OCI-LY3 (cell line): ENCODE data around the gene WNT9A.
"Not testable (repeated sequence)": the region's sequence is repeated elsewhere in the genome, so short reads cannot be mapped to it uniquely, and the experiment has no call there.

Source experiments
- H2AFZ ChIP-seq: fragments of 200-600, 300-600 bp; shearing (Covaris generic); 2 replicates; pipeline ENCODE4 v1.6.0; 2014; ENCODE audit warnings: antibody characterized with exemption, low read depth, low read length
- H3K27ac ChIP-seq: fragments of 200-600, 300-600 bp; sonication (generic); 2 replicates; pipeline ENCODE4 v1.5.1; 2014; ENCODE audit warnings: mild to moderate bottlenecking, low read length, moderate library complexity, mixed read lengths
- H3K27me3 ChIP-seq: fragments of 200-600, 300-600 bp; sonication (generic); 2 replicates; pipeline ENCODE4 v1.6.1; 2014; ENCODE audit warnings: low read depth, low read length, mixed read lengths
- H3K36me3 ChIP-seq: fragments of 200-600, 300-600 bp; sonication (generic); replicated peaks from 2 replicates; pipeline ENCODE3; 2014; ENCODE audit warnings: low read depth, low read length, mixed read lengths
- H3K4me1 ChIP-seq: fragments of 300-600, 200-600 bp; sonication (generic); 2 replicates; pipeline ENCODE4 v1.6.1; 2014; ENCODE audit warnings: low read length, mixed read lengths
- H3K4me2 ChIP-seq: fragments of 200-600, 300-600 bp; sonication (generic); 2 replicates; pipeline ENCODE4 v1.6.1; 2014; ENCODE audit warnings: low read length, mixed read lengths
- H3K4me3 ChIP-seq: fragments of 300-600, 200-600 bp; sonication (generic); 2 replicates; pipeline ENCODE4 v1.5.1; 2014; ENCODE audit warnings: antibody characterized with exemption, mild to moderate bottlenecking, low read length, moderate library complexity
- H3K79me2 ChIP-seq: fragments of 300-600, 200-600 bp; shearing (Covaris generic); 2 replicates; pipeline ENCODE4 v1.6.1; 2014; ENCODE audit warnings: mild to moderate bottlenecking, low read length, mixed read lengths
- H3K9ac ChIP-seq: fragments of 300-600, 200-600 bp; shearing (Covaris generic); 2 replicates; pipeline ENCODE4 v1.6.0; 2014; ENCODE audit warnings: mild to moderate bottlenecking, low read length, moderate library complexity
- H3K9me3 ChIP-seq: fragments of 200-600, 300-600 bp; shearing (Covaris generic); 2 replicates; pipeline ENCODE4 v1.6.1; 2014; ENCODE audit warnings: low read length, mixed read lengths; ENCODE audit not compliant: insufficient read depth
- H4K20me1 ChIP-seq: fragments of 200-600, 300-600 bp; sonication (generic); 2 replicates; pipeline ENCODE4 v1.6.1; 2016; ENCODE audit warnings: low read length, mixed read lengths; ENCODE audit not compliant: insufficient read depth
- EZH2phosphoT487 ChIP-seq: fragments of 200-600 bp; shearing (Covaris generic); IDR thresholded peaks from 2 replicates; pipeline ENCODE4 v1.6.1; 2018; ENCODE audit warnings: antibody characterized with exemption, mixed run types, low read depth
- TF ChIP-seq, protein P1 (sequence below): fragments of 200-600, 300-600 bp; sonication (generic); IDR thresholded peaks from 2 replicates; pipeline ENCODE4 v1.5.1; 2014; ENCODE audit warnings: antibody characterized with exemption, low read length, low read depth

WNT9A gene

DNA sequence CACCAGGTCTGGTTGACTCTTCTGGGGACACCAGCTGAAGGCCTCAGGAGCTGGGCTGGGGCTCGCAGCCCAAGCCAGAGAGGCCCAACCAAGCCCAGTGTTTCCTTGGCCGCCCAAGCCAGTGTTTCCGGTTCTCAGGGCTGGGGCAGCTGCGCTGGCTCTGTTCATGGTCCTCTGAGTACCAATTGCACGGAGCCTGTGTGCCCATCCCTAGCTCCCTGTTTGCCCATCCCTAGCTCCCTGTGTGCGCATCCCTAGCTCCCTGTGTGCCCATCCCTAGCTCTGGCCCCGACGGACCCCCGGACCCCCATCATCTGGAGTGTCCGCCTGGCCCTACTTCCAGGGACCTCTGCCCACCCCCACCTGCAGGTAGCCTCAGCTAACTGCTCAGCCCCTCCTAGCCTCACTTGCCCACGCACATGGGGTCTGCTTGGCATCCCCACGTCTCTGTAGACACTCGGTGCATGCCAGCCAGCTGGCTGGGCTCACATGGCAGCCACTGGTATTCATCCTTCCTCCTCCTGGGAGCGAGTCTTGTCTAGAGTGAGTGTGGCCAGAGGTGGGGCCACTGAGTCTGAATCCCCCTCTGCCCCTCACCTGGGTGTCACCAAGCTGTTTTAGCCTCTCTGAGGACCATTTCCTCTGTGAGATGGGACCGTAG, 64.0 kb downstream of the WNT9A start:
- Histone ChIP-seq H3K9ac (no peak overlapping the region), H3K79me2 (no peaks in the 10 kb centered on the region), H4K20me1 (no peaks in the 10 kb centered on the region), H2AFZ (no peak overlapping the region), H3K4me3 (no peak overlapping the region), H3K4me2 (no peak overlapping the region), H3K27me3 (peaks cover 16% of the 10 kb centered on the region), H3K36me3 (no peaks in the 10 kb centered on the region), H3K9me3 (no peaks in the 10 kb centered on the region), H3K27ac (no peak overlapping the region), H3K4me1 (no peaks in the 10 kb centered on the region)
- no peak for TF ChIP-seq EZH2phosphoT487
- TF ChIP-seq, protein P1, sequence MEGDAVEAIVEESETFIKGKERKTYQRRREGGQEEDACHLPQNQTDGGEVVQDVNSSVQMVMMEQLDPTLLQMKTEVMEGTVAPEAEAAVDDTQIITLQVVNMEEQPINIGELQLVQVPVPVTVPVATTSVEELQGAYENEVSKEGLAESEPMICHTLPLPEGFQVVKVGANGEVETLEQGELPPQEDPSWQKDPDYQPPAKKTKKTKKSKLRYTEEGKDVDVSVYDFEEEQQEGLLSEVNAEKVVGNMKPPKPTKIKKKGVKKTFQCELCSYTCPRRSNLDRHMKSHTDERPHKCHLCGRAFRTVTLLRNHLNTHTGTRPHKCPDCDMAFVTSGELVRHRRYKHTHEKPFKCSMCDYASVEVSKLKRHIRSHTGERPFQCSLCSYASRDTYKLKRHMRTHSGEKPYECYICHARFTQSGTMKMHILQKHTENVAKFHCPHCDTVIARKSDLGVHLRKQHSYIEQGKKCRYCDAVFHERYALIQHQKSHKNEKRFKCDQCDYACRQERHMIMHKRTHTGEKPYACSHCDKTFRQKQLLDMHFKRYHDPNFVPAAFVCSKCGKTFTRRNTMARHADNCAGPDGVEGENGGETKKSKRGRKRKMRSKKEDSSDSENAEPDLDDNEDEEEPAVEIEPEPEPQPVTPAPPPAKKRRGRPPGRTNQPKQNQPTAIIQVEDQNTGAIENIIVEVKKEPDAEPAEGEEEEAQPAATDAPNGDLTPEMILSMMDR: no peak

DNA sequence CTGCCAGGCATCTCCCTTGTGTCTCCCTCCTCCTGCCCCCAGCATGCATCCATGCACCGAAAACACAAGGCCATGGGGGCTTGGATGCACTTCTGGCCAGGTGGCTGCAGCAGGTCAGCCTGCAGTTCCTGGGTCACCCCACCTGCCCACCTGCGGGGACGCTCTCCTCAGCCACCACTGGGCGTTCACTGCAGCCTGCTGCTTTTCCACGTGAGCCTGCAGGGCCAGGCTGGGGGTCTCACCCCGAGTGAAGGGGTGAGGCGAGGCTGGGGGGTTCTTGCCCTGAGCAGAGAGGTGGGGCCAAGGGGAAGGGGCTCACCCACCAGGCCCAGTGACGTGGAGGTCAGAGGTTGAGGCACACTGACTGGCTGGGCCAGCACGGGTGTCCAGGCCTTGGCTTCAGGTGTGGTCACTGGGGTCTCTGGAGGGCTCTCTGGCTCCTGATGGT, 64.6 kb downstream of the WNT9A start:
- no peak overlapping the region for H3K4me2 ChIP-seq
- H4K20me1 ChIP-seq: no peaks in the 10 kb centered on the region
- no peak overlapping the region for H3K4me3 ChIP-seq
- H3K36me3 ChIP-seq: no peaks in the 10 kb centered on the region
- H3K9me3 ChIP-seq: no peaks in the 10 kb centered on the region
- H3K27me3 ChIP-seq: peaks cover 16% of the 10 kb centered on the region
- H2AFZ ChIP-seq: no peak overlapping the region
- H3K79me2 ChIP-seq: no peaks in the 10 kb centered on the region
- no peaks in the 10 kb centered on the region for H3K4me1 ChIP-seq
- H3K9ac ChIP-seq: no peak overlapping the region
- H3K27ac ChIP-seq: no peak overlapping the region
- TF ChIP-seq, protein P1: no peak
- TF ChIP-seq EZH2phosphoT487: no peak

DNA sequence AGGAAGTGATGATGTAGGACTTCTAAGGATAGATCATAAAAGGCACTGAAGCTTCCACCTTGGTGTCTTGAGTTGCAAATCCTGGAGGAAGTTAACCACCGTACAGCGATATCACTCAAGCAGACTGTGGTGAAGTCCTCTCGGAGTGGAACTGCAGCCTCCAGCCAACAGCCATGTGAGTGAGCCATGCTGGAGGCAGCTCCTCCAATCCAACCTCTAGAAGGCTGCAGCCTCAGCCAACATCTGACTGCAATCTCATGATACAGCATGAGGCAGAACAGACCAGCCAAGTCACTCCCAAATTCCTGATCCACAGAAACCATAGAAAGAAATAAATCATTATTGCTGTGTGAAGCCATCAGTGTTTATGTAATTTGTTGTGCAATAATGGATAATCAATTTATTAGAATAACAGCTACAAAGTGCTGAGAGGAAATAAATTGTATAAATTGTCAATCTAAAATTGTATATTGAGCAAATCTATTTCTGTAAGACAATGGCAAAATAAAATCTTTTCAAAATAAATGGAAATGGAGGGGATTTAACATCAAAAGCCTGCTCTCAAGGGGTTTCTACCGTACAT, 67.3 kb downstream of the WNT9A start:
- Histone ChIP-seq H3K4me2 (no peak overlapping the region), H3K9me3 (no peaks in the 10 kb centered on the region), H3K9ac (no peak overlapping the region), H3K4me1 (no peaks in the 10 kb centered on the region), H4K20me1 (no peaks in the 10 kb centered on the region), H3K27ac (no peak overlapping the region), H3K79me2 (no peaks in the 10 kb centered on the region), H3K27me3 (peaks cover 16% of the 10 kb centered on the region), H3K36me3 (no peaks in the 10 kb centered on the region), H2AFZ (no peak overlapping the region), H3K4me3 (no peak overlapping the region)
- no peak for TF ChIP-seq EZH2phosphoT487
- TF ChIP-seq, protein P1: no peak

DNA sequence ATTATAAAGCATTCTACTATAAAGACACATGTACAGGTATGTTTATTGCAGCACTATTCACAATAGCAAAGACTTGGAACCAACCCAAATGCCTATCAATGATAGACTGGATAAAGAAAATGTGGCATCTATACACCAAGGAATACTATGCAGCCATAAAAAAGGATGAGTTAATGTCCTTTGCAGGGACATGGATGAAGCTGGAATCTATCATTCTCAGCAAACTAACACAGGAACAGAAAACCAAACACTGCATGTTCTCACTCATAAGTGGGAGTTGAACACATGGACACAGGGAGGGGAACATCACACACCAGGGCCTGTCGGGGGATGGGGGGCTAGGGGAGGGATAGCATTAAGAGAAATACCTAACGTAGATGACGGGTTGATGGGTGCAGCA, 69.9 kb downstream of the WNT9A start:
- H3K9me3 ChIP-seq, H3K4me1 ChIP-seq, H3K4me2 ChIP-seq, H3K79me2 ChIP-seq, H3K27ac ChIP-seq, H3K4me3 ChIP-seq, H4K20me1 ChIP-seq, H3K36me3 ChIP-seq, H2AFZ ChIP-seq, H3K9ac ChIP-seq: not testable (repeated sequence)
- peaks cover 16% of the 10 kb centered on the region for H3K27me3 ChIP-seq

DNA sequence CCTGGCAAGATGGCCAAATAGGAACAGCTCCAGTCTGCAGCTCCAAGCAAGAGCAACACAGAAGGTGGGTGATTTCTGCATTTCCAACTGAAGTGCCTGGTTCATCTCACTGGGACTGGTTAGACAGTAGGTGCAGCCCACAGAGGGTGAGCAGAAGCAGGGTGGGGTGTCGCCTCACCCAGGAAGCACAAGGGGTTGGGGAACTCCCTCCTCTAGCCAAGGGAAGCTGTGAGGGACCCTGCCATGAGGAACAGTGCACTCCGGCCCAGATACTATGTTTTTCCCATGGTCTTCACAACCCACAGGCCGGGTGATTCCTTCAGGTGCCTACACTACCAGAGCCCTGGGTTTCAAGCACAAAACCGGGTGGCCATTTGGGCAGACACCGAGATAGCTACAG, 75.8 kb downstream of the WNT9A start:
- not testable (repeated sequence) for H3K79me2 ChIP-seq, H2AFZ ChIP-seq, H3K9ac ChIP-seq, H3K4me3 ChIP-seq, H3K27me3 ChIP-seq, H3K36me3 ChIP-seq, H4K20me1 ChIP-seq, H3K4me1 ChIP-seq, H3K27ac ChIP-seq, H3K9me3 ChIP-seq, H3K4me2 ChIP-seq
